GF-D8 (cell line): ENCODE data around the gene TTC1.
"Not testable (repeated sequence)": the region's sequence is repeated elsewhere in the genome, so short reads cannot be mapped to it uniquely, and the experiment has no call there.

Source experiments
- DNase-seq: peaks from one replicate; lab custom pipeline; 2025; lab: John Stamatoyannopoulos, UW

TTC1 gene

DNA sequence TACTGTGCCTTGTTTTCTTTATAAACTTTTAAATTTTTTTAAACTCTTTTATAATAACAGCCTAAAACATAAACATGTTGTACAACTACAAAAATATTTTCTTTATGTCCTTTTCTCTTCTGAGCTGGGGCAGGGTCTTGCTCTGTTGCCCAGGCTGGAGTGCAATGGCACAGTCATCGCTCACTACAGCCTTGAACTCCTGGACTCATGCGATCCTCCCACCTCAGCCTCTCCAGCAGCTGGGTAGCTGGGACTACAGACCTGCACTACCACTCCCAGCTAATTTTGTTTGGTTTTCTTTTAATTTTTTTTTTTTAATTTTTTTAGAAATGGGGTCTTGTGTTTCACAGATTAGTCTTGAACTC, 31.5 kb downstream of the TTC1 start:
- DNase-seq, result no peak

- DNase-seq, result no peak
These were observed 33.7 kb downstream of the TTC1 start for GRCh38 chr5:160042671-160043070.

DNA sequence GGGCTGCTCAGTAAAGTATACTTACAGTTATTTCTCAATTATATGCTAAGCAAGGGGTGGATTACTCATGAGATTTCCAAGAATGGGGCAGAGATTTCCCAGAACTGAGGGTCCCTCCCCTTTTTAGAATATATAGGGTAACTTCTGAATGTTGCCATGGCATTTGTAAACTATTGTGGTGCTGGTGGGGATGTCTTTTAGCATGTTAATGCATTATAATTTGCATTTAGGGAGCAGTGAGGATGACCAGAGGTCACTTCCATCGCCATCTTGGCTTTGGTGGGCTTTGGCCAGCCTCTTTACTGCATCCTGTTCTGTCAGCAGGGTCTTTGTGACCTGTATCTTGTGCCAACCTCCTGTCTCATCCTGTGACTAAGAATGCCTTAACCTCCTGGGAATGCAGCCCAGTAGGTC, 35.5 kb downstream of the TTC1 start:
- no peak for DNase-seq

DNA sequence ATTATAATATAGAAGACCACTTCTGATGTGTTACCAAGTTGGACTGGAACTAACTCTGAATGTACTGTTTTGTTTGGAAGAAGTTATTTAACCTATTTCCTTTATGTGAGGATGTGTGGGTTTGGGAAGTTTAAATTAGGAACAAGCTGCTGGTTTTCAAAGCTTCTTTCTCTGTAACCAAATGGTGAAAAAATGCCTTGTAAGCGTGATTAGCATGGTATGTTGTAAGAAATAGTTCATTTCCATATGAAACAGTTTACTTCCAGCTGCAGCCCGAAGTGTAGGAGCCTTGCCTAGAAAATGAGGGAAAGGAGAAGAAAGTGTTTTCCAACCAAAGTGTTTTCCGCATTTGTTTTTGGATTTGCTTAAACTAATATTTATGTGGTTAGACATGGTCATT, 36.0 kb downstream of the TTC1 start:
- no peak for DNase-seq

GRCh38 chr5:160047423-160047822, 38.5 kb downstream of the TTC1 start:
- no peak for DNase-seq

GRCh38 chr5:160048131-160048530, 39.2 kb downstream of the TTC1 start:
- no peak for DNase-seq

DNA sequence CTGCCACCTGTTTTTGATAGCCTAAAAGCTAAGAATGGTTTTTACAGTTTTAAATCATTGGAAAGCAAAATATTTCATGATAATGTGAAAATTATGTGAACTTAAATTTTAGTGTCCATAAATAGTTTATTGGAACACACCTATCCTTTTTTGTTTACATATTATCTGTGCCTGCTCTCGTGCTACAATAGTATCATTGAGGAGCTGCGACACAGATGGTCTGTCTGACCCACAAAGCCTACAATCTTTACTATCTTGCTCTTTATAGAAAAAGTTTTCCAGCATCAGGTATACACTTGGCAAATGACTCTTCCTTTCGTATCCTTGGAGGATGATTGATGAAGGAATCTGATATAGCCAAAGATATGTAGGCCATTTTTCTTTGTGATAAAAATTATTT, 40.2 kb downstream of the TTC1 start:
- DNase-seq, result no peak

DNA sequence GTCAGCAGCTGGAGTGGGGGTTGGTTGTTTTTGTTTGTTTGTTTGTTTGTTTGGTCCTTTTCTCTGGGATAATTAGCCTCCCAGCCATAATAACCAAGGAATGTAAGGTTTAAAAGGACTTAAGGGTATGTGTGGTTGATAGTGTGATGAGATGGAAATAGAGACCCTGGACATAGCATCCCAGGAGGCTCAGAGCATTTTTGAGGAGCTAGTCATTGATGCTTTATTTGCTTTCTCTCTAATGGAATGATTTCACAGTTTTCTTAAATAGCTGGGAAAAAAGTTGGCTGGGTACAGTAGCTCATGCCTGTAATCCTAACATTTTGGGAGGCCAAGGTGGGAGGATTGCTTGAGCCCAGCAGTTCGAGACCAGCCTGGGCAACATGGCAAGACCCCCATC, 45.1 kb downstream of the TTC1 start:
- DNase-seq, result no peak

DNA sequence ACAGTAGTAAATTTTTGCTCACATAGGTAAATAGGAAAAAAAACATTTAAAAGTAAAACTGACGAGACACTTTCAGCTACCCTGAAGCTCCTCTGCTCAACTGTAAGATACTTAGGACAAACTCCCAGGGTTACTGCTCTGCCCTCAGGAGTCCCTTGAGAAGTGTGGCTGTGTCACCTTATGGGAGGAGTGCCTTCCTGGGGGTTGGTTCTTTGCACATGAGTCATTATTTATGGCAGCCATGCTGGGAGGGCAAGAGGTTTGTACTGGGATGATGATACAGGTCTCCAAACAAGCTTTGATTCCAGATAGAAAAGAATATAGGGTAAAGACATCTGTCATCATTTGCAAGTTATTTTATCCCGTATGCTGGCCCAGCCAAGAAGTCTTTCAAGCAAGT, 45.9 kb downstream of the TTC1 start:
- no peak for DNase-seq

DNA sequence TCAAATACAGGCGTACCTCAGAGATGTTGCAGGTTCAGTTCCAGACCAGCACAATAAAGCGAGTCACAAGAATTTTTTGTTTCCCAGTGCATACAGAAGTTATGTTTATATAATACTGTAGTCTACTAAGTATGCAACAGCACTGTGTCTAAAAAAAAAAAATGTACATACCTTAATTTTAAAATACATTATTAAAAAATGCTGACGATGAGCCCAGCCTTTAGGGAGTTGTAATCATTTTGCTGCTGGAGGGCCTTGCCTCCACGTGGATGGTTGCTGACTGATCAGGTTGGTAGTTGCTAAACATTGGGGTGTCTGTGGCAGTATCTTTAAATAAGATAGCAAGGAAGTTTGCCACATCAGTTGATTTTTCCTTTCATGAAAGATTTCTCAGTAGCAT, 48.3 kb downstream of the TTC1 start:
- no peak for DNase-seq

DNA sequence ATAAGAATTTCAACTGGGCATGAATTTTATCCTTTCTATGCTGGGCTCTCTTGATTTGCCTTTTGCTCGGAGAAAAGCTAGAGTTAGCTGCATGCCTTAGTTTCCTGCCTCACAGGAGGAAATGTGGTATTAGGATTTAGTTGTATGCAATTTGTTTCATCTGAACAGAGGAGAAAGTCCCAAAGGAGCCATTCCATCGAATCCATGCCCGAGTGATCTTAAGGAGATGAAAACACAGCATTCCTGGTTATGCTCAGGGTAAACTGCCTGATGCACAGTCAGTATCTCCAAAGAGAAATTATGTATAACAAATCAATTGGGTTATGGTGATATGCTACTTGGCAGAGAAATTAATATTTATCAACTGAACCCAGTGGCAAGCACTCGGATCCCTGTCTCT, 51.1 kb downstream of the TTC1 start:
- DNase-seq, result no peak

DNA sequence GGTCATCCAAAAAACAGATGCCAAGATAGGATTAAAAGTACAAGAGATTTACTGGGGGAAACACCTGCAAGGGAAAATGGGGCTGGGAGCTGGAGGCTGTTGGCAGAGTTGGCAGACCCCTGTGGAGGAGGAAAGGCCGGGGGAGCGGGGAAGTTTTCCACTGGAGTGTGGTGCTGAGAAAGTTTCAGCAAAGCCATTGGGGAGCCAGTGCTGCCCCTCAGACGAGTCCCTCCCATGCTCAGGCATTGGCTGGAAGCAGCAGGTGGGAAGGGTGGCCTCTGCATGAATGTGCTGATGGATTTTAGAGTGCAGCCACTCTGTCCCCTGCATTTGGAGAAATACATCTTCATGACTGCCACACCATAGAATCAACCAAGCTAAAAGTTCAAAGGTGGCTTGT, 52.8 kb downstream of the TTC1 start:
- no peak for DNase-seq

DNA sequence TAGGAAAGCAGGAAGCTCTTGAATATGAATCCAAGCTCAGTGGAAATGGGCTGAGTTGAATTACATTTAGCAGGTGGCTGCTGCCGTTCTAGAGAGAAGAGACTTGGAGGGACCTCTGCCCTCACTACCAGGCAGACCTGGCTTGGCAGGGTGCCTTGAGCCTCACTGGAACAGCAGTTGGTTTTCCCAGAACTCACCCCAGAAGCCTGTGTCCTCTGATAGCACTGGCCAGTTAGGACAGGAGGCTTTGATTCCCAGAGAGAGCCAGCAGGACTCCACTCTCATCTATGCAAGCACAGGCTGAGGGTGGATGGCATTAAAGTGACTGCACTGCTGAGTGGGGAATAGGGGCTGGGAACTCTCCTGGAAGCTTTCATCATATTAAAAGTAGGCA, 55.5 kb downstream of the TTC1 start:
- no peak for DNase-seq

- DNase-seq, result no peak
These were observed 56.2 kb downstream of the TTC1 start for GRCh38 chr5:160064995-160065614.

GRCh38 chr5:160069120-160069519, 60.2 kb downstream of the TTC1 start:
- DNase-seq, result not testable (repeated sequence)

DNA sequence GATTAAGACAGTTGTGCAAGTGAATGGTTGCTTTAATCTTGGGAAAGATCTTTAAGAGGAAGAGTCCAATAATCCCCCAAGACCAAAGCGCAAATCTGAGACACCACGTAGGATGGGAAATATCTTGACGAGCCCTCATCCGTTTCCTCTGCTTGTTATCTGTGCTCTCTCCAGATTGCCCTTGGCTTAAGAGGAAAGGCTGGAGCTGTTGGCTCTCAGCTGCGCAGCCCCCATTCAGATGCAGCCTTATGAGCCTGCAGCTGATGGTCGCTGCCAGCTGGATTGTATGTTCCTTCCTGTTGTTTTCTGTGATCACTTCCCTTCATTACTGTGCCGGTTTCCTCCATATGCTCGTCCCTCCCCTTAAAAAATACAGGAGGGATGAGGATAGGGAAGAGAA, 62.6 kb downstream of the TTC1 start:
- DNase-seq, result peak; percentile 1

DNA sequence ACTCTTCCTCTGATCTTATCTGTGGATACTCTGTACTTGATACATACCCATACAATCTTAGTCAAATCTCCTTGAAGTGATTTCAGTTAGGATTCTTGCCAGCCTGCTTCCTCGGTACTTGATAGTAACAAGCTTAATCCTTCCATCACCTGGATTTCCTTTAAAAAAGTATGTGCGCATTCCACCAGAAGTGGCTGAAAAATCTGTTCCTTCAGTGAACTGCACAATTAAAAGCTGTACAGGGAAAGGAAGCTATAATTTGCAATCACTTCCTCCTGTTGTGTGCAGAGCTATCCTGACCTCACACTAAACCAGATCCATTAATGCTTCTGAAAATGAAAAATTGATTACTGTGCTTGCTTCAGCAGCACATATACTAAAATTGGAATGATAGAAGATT, 63.0 kb downstream of the TTC1 start:
- no peak for DNase-seq

- DNase-seq, result no peak
These were observed 66.1 kb downstream of the TTC1 start for GRCh38 chr5:160075073-160075472.

DNA sequence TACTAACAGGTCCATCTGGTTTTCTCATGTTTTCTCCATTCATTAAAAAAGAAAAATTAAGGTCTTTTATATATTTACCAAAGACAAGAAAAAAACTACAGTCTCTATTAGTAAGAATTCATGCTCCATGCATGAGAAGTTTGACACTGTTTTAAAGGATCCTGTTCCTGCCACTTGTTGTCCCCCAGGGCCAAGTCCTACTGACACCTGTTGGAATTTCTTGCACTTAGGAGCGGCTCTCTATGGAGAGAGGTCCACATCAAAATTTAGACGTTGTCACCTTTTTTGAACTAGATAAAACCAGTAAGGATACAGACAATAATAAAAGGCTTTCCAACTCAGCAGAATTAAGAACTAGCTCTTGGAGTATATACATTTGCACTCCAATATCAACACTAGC, 68.1 kb downstream of the TTC1 start:
- DNase-seq, result no peak

GRCh38 chr5:160079753-160080152, 70.8 kb downstream of the TTC1 start:
- DNase-seq, result no peak

DNA sequence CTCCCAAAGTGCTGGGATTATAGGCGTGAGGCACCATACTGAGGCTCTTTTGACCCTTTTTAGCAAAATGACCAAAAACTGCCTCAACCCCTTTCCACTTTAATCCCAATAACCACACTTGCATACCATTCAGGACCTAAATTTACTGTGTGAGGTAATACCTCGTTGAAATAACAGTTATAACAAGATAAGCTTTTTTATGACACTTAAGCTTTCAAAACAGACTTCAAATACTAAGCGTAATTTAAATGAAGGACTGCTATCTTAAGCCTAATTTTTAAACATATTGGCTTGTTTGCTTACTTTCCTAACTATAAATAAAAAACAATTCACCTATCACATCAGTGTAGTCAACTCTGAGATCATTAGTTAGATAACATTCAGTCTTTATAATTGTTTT, 72.6 kb downstream of the TTC1 start:
- no peak for DNase-seq

GRCh38 chr5:160082614-160083500, 73.9 kb downstream of the TTC1 start:
- DNase-seq, result no peak

DNA sequence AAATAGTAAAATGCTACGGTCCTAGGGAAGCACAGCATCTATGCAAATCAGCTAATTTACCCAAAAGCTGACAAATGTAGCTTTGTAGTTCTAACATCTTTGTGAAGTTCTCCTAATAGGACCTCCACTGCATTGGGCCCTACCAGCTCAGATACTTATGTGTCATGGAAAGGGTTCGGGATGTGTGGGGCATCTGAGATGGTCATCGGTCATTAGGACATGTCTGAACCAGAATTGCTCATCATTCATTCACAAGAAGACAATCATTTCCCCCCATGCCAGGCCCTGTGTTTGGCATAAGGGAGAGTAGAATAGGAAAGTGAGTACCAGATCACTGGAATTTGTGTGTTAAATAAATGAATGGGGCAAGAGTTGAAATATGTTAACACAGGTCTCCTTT, 74.6 kb downstream of the TTC1 start:
- DNase-seq, result no peak

DNA sequence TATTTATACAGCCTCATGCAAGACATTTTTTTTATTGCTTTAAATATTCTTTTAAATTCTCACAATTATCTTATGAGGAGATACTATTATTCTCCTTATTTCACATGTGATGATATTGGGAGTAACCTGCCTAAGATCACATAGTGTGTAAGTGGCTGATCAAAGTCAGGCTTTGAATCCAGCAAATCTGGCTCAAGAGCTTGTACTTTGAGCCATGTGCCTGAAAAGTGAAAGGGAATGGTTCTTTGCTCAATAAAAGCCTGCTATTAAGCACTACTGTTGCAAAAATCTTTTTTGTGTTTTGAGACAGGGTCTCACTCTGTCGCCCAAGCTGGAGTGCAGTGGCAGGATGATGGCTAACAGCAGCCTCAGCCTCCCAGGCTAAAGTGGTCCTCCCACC, 75.2 kb downstream of the TTC1 start:
- DNase-seq, result no peak
